Breast epithelium (tissue), 4 donors: Measurements from ENCODE around the gene KRT40. TPM values are rescaled to one million over a fixed set of nuclear protein-coding genes. Genes with fewer than 3 reads are reported as not detected.

ENCODE experiments used
- DNase-seq, 2 donors: peaks; one replicate each; pipeline ENCODE4 v3.0.0-alpha.2; 2019; ENCODE audit warnings: low spot score in 2 of 2
- H3K27ac ChIP-seq, 2 donors: fragments of 200-600 bp; sonication (generic) in 1 of 2; one replicate each; pipeline ENCODE4 v1.5.1; 2016 to 2019; ENCODE audit warnings: mild to moderate bottlenecking in 1 of 2
- H3K27me3 ChIP-seq, 2 donors: fragments of 200-600 bp; sonication (generic) in 1 of 2; one replicate each; pipeline versions ENCODE4 v1.5.1 to v1.6.0; 2017 to 2019; ENCODE audit warnings: control low read depth in 1 of 2, mild to moderate bottlenecking in 1 of 2
- H3K36me3 ChIP-seq: fragments of 200-600 bp; one replicate; pipeline ENCODE4 v1.5.1; 2019
- H3K4me1 ChIP-seq, 2 donors: fragments of 200-600 bp; sonication (generic); one replicate each; pipeline ENCODE4 v1.5.1; 2016 to 2019; ENCODE audit warnings: control low read depth in 1 of 2
- H3K4me3 ChIP-seq, 3 donors: fragments of 200-600 bp; sonication (generic); 1 replicate in 2 of 3; 2 replicates in 1 of 3; pipeline ENCODE4 v1.5.1; 2016 to 2019; ENCODE audit warnings: mild to moderate bottlenecking in 3 of 3, moderate library complexity in 2 of 3
- H3K9me3 ChIP-seq, 2 donors: fragments of 200-600 bp; sonication (generic) in 1 of 2; one replicate each; pipeline ENCODE4 v1.5.1; 2016 to 2019; ENCODE audit warnings: control low read depth in 1 of 2
- CTCF ChIP-seq, 3 donors: fragments of 450-650 bp; IDR thresholded peaks; one replicate each; pipeline ENCODE4 v1.5.1; 2016 to 2017; ENCODE audit warnings: antibody characterized with exemption in 3 of 3, mild to moderate bottlenecking in 3 of 3, moderate library complexity in 3 of 3
- POLR2A ChIP-seq: fragments of 450-650 bp; IDR thresholded peaks from one replicate; pipeline ENCODE4 v1.6.1; 2016; ENCODE audit warnings: antibody characterized with exemption, mild to moderate bottlenecking, moderate library complexity
- POLR2AphosphoS5 ChIP-seq, 3 donors: sonication (generic); formaldehyde crosslinking; IDR thresholded peaks; one replicate each; pipeline ENCODE4 v1.6.1; 2017; ENCODE audit warnings: antibody characterized with exemption in 3 of 3
- intact Hi-C: fragments of 100-400 bp; cut with DNase I; formaldehyde crosslinking; loops from one replicate; pipeline ENCODE4 v1.15.1; 2023; ENCODE audit warnings: low total_unique reads
- total RNA-seq, 3 donors: library from RNA; depleted of rRNA; stranded (reverse); fragments of >200 nt; gene quantifications; one replicate each; pipeline ENCODE4 v1.1.0, GENCODE V29; 2016

Gene KRT40
- total RNA-seq, 3 donors from 2014 or later, result 0.29 TPM; not detected in 2

GRCh38 chr17:40963838-40964237, 20.3 kb downstream of the KRT40 start:
- intact Hi-C loops, result no loop called here
- Histone ChIP-seq H3K4me3 (no peak overlapping the region), H3K36me3 (no peaks in the 10 kb centered on the region), H3K4me1 (no peaks in the 10 kb centered on the region), H3K9me3 (no peaks in the 10 kb centered on the region), H3K27ac (peak overlapping the region in 1 of 2 donors; percentile 1), H3K27me3 (no peaks in the 10 kb centered on the region)
- DNase-seq, result no peak
- TF ChIP-seq CTCF (IDR thresholded peaks at IDR 0.05) (peak; percentile 46 to 58 (median 50)), POLR2AphosphoS5 (IDR thresholded peaks at IDR 0.05) (no peak)

- H3K9me3 ChIP-seq, result no peaks in the 10 kb centered on the region
- no peak for DNase-seq
- no peak overlapping the region for H3K27ac ChIP-seq
- no peaks in the 10 kb centered on the region for H3K27me3 ChIP-seq
- TF ChIP-seq POLR2AphosphoS5 (IDR thresholded peaks at IDR 0.05) (no peak), POLR2A (no peak), CTCF (IDR thresholded peaks at IDR 0.05) (no peak)
- H3K4me1 ChIP-seq, result peaks cover 0 to 10% of the 10 kb centered on the region in 2 donors
- intact Hi-C loops, result no loop called here
- no peaks in the 10 kb centered on the region for H3K36me3 ChIP-seq
- no peak overlapping the region for H3K4me3 ChIP-seq
Observed at GRCh38 chr17:40962059-40962561, 22.0 kb downstream of the KRT40 start.

- no peaks in the 10 kb centered on the region for H3K27me3 ChIP-seq
- no peaks in the 10 kb centered on the region for H3K36me3 ChIP-seq
- no peak overlapping the region for H3K4me3 ChIP-seq
- no peak for DNase-seq
- H3K27ac ChIP-seq, result no peak overlapping the region
- H3K4me1 ChIP-seq, result peaks cover 0 to 14% of the 10 kb centered on the region in 2 donors
- TF ChIP-seq POLR2AphosphoS5 (IDR thresholded peaks at IDR 0.05), result no peak
- no peak for TF ChIP-seq CTCF (IDR thresholded peaks at IDR 0.05)
- no peak for TF ChIP-seq POLR2A
- H3K9me3 ChIP-seq, result no peaks in the 10 kb centered on the region
- intact Hi-C loops, result no loop called here
Observed at GRCh38 chr17:40961591-40961990, 22.5 kb downstream of the KRT40 start.

- Histone ChIP-seq H3K9me3 (no peaks in the 10 kb centered on the region), H3K4me1 (peaks cover 0 to 18% of the 10 kb centered on the region in 2 donors), H3K27ac (peak overlapping the region in 1 of 2 donors; percentile 57), H3K4me3 (no peak overlapping the region), H3K27me3 (no peaks in the 10 kb centered on the region), H3K36me3 (no peaks in the 10 kb centered on the region)
- DNase-seq, result no peak
- intact Hi-C loops, result no loop called here
- no peak for TF ChIP-seq CTCF (IDR thresholded peaks at IDR 0.05)
- TF ChIP-seq POLR2A, result no peak
- TF ChIP-seq POLR2AphosphoS5 (IDR thresholded peaks at IDR 0.05), result no peak
Observed at GRCh38 chr17:40960144-40960543, 24.0 kb downstream of the KRT40 start.

GRCh38 chr17:40958086-40958953, 25.8 kb downstream of the KRT40 start:
- TF ChIP-seq POLR2AphosphoS5 (IDR thresholded peaks at IDR 0.05), result peak in 1 of 3 donors; percentile 48
- TF ChIP-seq CTCF (IDR thresholded peaks at IDR 0.05), result no peak
- no peaks in the 10 kb centered on the region for H3K27me3 ChIP-seq
- intact Hi-C loops, result no loop called here
- H3K27ac ChIP-seq, result peak overlapping the region; percentile 67 to 68
- no peaks in the 10 kb centered on the region for H3K9me3 ChIP-seq
- H3K4me3 ChIP-seq, result no peak overlapping the region
- H3K4me1 ChIP-seq, result peaks cover 0 to 18% of the 10 kb centered on the region in 2 donors
- H3K36me3 ChIP-seq, result no peaks in the 10 kb centered on the region
- DNase-seq, result peak in 1 of 2 donors; percentile 58
